Measurements from ENCODE around the gene WDR49. TPM values are rescaled to one million over a fixed set of nuclear protein-coding genes. Genes with fewer than 3 reads are reported as not detected.
"Not testable (repeated sequence)": the region's sequence is repeated elsewhere in the genome, so short reads cannot be mapped to it uniquely, and the experiment has no call there.

Gene WDR49
- total RNA-seq, 2 experiments from 2014 or later: not detected

- POLR2A ChIA-PET: no interaction called here
- CTCF ChIA-PET: no interaction called here
Observed at GRCh38 chr3:167626490-167626889, 27.3 kb downstream of the WDR49 start.

GRCh38 chr3:167615030-167615429 lies 38.7 kb downstream of the WDR49 start:
- ChIA-PET POLR2A (no interaction called here), CTCF (no interaction called here)

GRCh38 chr3:167614196-167614595 lies 39.5 kb downstream of the WDR49 start:
- POLR2A ChIA-PET, CTCF ChIA-PET: not testable (repeated sequence)

- ChIA-PET POLR2A (no interaction called here), CTCF (no interaction called here)
Observed at GRCh38 chr3:167611718-167612117, 42.0 kb downstream of the WDR49 start.

GRCh38 chr3:167609156-167609555 lies 44.6 kb downstream of the WDR49 start:
- CTCF ChIA-PET: no interaction called here
- POLR2A ChIA-PET: no interaction called here

GRCh38 chr3:167606836-167607235 lies 46.9 kb downstream of the WDR49 start:
- POLR2A ChIA-PET: no interaction called here
- CTCF ChIA-PET: no interaction called here

- ChIA-PET CTCF (no interaction called here), POLR2A (no interaction called here)
Observed at GRCh38 chr3:167605871-167606270, 47.9 kb downstream of the WDR49 start.

- ChIA-PET POLR2A (no interaction called here), CTCF (no interaction called here)
Observed at GRCh38 chr3:167602041-167602440, 51.7 kb downstream of the WDR49 start.

GRCh38 chr3:167587651-167588050 lies 66.1 kb downstream of the WDR49 start:
- ChIA-PET POLR2A (no interaction called here), CTCF (no interaction called here)

GRCh38 chr3:167575000-167575600 lies 78.6 kb downstream of the WDR49 start:
- ChIA-PET CTCF (no interaction called here), POLR2A (no interaction called here)

GRCh38 chr3:167572991-167573390 lies 80.8 kb downstream of the WDR49 start:
- ChIA-PET CTCF (no interaction called here), POLR2A (no interaction called here)

GRCh38 chr3:167568634-167569033 lies 85.1 kb downstream of the WDR49 start:
- POLR2A ChIA-PET: no interaction called here
- CTCF ChIA-PET: no interaction called here

- ChIA-PET POLR2A (no interaction called here), CTCF (no interaction called here)
Observed at GRCh38 chr3:167565489-167565888, 88.3 kb downstream of the WDR49 start.

GRCh38 chr3:167564612-167565011 lies 89.1 kb downstream of the WDR49 start:
- ChIA-PET POLR2A (no interaction called here), CTCF (no interaction called here)

GRCh38 chr3:167559924-167560323 lies 93.8 kb downstream of the WDR49 start:
- ChIA-PET CTCF (no interaction called here), POLR2A (no interaction called here)

- CTCF ChIA-PET: no interaction called here
- POLR2A ChIA-PET: no interaction called here
Observed at GRCh38 chr3:167554898-167555297, 98.8 kb downstream of the WDR49 start.

GRCh38 chr3:167538081-167538480 lies 115.7 kb downstream of the WDR49 start:
- CTCF ChIA-PET: no interaction called here
- POLR2A ChIA-PET: no interaction called here

- ChIA-PET CTCF (no interaction called here), POLR2A (no interaction called here)
Observed at GRCh38 chr3:167521006-167521355, 132.8 kb downstream of the WDR49 start.

GRCh38 chr3:167520266-167521005 lies 133.3 kb downstream of the WDR49 start:
- POLR2A ChIA-PET: no interaction called here
- CTCF ChIA-PET: no interaction called here

- ChIA-PET CTCF (no interaction called here), POLR2A (no interaction called here)
Observed at GRCh38 chr3:167507954-167508353, 145.8 kb downstream of the WDR49 start.

GRCh38 chr3:167502401-167502800 lies 151.3 kb downstream of the WDR49 start:
- CTCF ChIA-PET: no interaction called here
- POLR2A ChIA-PET: no interaction called here

- ChIA-PET CTCF (no interaction called here), POLR2A (no interaction called here)
Observed at GRCh38 chr3:167501941-167502340, 151.8 kb downstream of the WDR49 start.
